Cardiac muscle cell (in vitro differentiated cells and primary cell): Measurements from ENCODE around the gene PGAM1. TPM values are rescaled to one million over a fixed set of nuclear protein-coding genes. Genes with fewer than 3 reads are reported as not detected.
A peak's percentile ranks its signal among the peaks of the same experiment; 100 is the strongest.

ENCODE experiments used
- DNase-seq, 2 donors: peaks; one replicate each; pipeline versions ENCODE4 v3.0.0 to v3.0.0-alpha.2; 2010 to 2017; ENCODE audit warnings: low read depth in 1 of 2, low spot score in 1 of 2
- H3K27ac ChIP-seq: fragments of 200-600 bp; sonication (generic); 2 replicates; pipeline ENCODE4 v1.5.1; 2016
- H3K27me3 ChIP-seq: fragments of 200-600 bp; sonication (generic); 2 replicates; pipeline ENCODE4 v1.6.0; 2016; ENCODE audit warnings: control low read depth
- H3K36me3 ChIP-seq: fragments of 200-600 bp; sonication (generic); 2 replicates; pipeline ENCODE4 v1.5.1; 2016; ENCODE audit warnings: control low read depth
- H3K4me1 ChIP-seq: fragments of 200-600 bp; sonication (generic); 2 replicates; pipeline ENCODE4 v1.8.1; 2017; ENCODE audit warnings: low read depth, mild to moderate bottlenecking, mixed run types
- H3K4me3 ChIP-seq: fragments of 200-600 bp; sonication (generic); 2 replicates; pipeline ENCODE4 v1.5.1; 2016; ENCODE audit warnings: mild to moderate bottlenecking
- H3K9me3 ChIP-seq: fragments of 200-600 bp; sonication (generic); 2 replicates; pipeline ENCODE4 v1.5.1; 2017; ENCODE audit warnings: low read depth, mild to moderate bottlenecking, control low read depth
- CTCF ChIP-seq: IDR thresholded peaks from 2 replicates; pipeline ENCODE4 v1.5.1; 2012; ENCODE audit warnings: low read depth, mild to moderate bottlenecking, low read length
- polyA plus RNA-seq: library from polyadenylated mRNA; unstranded; fragments of >200 nt; fragmentation: Nextera tagmentation; extraction: Ambion mirVana; gene quantifications from 2 replicates; pipeline ENCODE4 v1.2.1, GENCODE V29; 2016
- total RNA-seq: library from RNA; depleted of rRNA; stranded (reverse); fragments of >200 nt; gene quantifications from 2 replicates; pipeline ENCODE4 v1.2.3, GENCODE V29; 2016

PGAM1 gene
- total and polyA plus RNA-seq, 2 experiments from 2014 or later = 912 to 1,889 TPM

GRCh38 chr10:97393034-97393573 lies 32.9 kb upstream of the PGAM1 start:
- Histone ChIP-seq H3K9me3 (no peaks in the 10 kb centered on the region), H3K36me3 (peaks cover 6% of the 10 kb centered on the region), H3K4me3 (no peak overlapping the region), H3K4me1 (no peaks in the 10 kb centered on the region), H3K27ac (no peak overlapping the region), H3K27me3 (no peaks in the 10 kb centered on the region)
- no peak for DNase-seq
- TF ChIP-seq CTCF = no peak

- H3K9me3 ChIP-seq = no peaks in the 10 kb centered on the region
- H3K27ac ChIP-seq = no peak overlapping the region
- TF ChIP-seq CTCF = no peak
- DNase-seq = no peak
- H3K27me3 ChIP-seq = no peaks in the 10 kb centered on the region
- peaks cover 3% of the 10 kb centered on the region for H3K36me3 ChIP-seq
- H3K4me1 ChIP-seq = peaks cover 7% of the 10 kb centered on the region
- H3K4me3 ChIP-seq = no peak overlapping the region
Observed at GRCh38 chr10:97396056-97396455, 29.9 kb upstream of the PGAM1 start.

- Histone ChIP-seq H3K36me3 (no peaks in the 10 kb centered on the region), H3K27ac (peak overlapping the region; percentile 78), H3K4me1 (peaks cover 7% of the 10 kb centered on the region), H3K27me3 (no peaks in the 10 kb centered on the region), H3K9me3 (no peaks in the 10 kb centered on the region), H3K4me3 (peak overlapping the region; percentile 90)
- no peak for TF ChIP-seq CTCF
- peak; percentile 27 to 61 for DNase-seq
Observed at GRCh38 chr10:97399843-97400545, 26.0 kb upstream of the PGAM1 start.

DNA sequence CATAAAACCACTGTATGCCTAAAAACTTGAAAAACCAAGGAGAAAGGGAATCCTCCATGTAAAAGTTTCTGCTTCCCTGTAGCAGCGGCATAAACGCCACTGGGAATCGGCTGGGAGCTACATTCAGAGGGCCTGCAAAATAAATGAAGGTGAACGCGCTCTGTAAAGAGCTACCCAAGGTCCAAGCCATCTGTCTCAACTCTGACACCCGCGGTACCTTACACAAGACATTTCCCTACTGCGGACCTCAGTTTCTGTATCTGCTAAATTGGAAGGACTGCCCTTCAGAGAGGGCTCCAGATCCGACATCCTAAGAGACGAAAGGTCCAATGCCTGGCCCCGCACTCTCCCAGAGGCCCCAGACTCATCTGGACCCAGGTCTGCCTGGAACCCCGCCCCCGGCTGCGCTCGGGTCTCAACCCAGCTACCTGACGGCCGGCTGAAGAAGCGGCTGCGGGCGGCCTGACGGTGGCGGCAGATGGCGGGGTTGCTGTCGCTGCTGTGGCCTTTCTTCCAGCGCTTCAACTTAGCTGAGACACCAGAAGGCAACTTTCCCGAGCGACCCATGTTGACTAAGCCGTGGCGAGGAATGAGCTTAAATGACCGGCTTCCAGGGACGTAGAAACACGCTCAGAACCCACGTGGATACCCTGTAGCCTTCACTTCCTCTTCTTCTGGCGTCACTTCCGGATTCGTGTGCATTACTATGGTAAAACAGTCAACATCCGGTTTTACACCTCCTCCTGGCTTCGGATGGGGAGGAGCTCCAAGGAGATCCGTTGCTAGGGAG lies 25.1 kb upstream of the PGAM1 start, which contains the start of gene RRP12:
RRP12 (minus strand) TSS at position 676 of the 790 bp plus-strand sequence; CDS start at position 567, 109 bp downstream.
- no peaks in the 10 kb centered on the region for H3K9me3 ChIP-seq
- peaks cover 7% of the 10 kb centered on the region for H3K4me1 ChIP-seq
- peak within 1 kb of the TSS; percentile 90 for H3K4me3 ChIP-seq
- H3K36me3 ChIP-seq = no peaks in the 10 kb centered on the region
- no peaks in the 10 kb centered on the region for H3K27me3 ChIP-seq
- H3K27ac ChIP-seq = peak within 1 kb of the TSS; percentile 78
- peak; percentile 97 to 99 for DNase-seq
- TF ChIP-seq CTCF = peak; percentile 17

DNA sequence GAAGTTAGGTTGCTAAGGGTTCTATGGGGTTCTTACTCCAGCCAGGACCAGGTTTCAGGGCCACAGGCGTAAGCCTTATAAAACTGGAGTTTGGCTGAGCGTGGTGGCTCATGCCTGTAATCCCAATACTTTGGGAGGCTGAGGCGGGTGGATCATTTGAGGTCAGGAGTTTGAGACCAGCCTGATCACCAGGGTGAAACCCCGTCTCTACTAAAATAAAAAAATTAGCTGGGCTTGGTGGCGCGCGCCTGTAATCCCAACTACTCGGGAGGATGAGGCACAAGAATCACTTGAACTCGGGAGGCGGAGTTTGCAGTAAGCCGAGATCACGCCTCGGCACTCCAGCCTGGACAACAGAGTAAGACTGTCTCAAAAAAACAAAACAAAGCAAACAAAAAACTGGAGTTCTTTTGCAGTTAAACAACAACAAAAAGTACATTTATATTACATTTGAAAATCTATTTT lies 24.5 kb upstream of the PGAM1 start:
- Histone ChIP-seq H3K4me3 (peak overlapping the region; percentile 90), H3K4me1 (peaks cover 7% of the 10 kb centered on the region), H3K36me3 (no peaks in the 10 kb centered on the region), H3K27me3 (no peaks in the 10 kb centered on the region), H3K9me3 (no peaks in the 10 kb centered on the region), H3K27ac (no peak overlapping the region)
- TF ChIP-seq CTCF = no peak
- DNase-seq = no peak
